Measurements from ENCODE around the gene UCHL5.
"Not testable (repeated sequence)": the region's sequence is repeated elsewhere in the genome, so short reads cannot be mapped to it uniquely, and the experiment has no call there.

Gene UCHL5

GRCh38 chr1:193062698-193063463, 3.7 kb upstream of the UCHL5 start:
- no peak for DNase-seq

GRCh38 chr1:193060938-193061337, 1.8 kb upstream of the UCHL5 start:
- DNase-seq = peak in 1 of 2 experiments; percentile 57

- no peak for DNase-seq
Observed at GRCh38 chr1:193060406-193060805, 1.2 kb upstream of the UCHL5 start.

- DNase-seq = no peak
Observed at GRCh38 chr1:193060115-193060403, 899 bp upstream of the UCHL5 start.

DNA sequence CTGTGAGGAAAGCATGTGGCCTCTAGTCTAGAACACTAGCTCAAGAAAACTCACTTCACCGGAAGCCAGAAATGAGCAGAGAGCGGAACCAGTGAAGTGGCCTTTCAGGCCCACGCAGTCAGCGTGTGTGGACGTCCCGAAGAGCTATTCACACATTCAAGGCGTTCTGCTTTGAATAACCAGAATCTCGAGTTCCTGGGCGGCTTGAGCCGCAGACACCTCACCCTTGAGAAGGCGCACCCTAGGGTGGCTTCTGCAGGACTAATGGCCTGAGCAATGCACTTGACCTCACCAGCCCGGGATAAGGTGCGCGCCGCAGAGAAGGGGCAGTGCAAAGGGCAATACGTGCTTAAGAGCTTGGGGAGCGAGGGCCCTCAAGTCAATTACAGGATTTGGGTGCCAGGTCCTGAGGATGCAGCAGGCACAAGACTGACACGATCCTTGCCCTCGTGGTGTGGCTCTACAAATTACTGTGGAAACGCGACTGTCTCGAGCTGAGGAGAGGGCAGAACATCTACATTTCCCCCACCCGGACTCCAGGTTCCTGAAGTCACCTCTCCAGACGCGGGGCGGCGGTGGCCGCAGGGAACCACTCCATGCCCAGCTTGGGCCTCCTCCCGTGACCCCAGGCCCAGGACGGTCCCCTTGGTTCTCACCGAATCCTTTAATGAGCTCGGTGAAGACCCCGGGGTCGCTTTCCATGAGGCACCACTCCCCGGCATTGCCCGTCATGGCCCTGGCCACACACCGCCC, 455 bp downstream of the UCHL5 start:
- peak; percentile 48 to 76 for DNase-seq

- DNase-seq = no peak
Observed at GRCh38 chr1:193054169-193054675, 4.9 kb downstream of the UCHL5 start.

DNA sequence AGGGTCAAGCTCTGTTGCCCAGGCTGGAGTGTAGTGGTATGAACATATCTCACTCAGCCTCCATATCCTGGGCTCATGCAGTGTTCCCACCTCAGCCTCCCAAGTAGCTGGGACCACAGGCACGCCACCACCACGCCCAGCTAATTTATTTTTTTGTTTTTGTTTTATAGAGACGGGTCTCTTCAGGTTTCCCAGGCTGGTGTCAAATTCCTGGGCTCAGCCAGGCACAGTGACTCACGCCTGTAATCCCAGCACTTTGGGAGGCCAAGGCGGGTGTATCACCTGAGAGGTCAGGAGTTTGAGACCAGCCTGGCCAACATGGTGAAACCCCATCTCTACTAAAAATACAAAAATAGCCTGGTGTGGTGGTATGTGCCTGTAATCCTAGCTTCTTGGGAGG, 10.2 kb downstream of the UCHL5 start:
- not testable (repeated sequence) for DNase-seq

DNA sequence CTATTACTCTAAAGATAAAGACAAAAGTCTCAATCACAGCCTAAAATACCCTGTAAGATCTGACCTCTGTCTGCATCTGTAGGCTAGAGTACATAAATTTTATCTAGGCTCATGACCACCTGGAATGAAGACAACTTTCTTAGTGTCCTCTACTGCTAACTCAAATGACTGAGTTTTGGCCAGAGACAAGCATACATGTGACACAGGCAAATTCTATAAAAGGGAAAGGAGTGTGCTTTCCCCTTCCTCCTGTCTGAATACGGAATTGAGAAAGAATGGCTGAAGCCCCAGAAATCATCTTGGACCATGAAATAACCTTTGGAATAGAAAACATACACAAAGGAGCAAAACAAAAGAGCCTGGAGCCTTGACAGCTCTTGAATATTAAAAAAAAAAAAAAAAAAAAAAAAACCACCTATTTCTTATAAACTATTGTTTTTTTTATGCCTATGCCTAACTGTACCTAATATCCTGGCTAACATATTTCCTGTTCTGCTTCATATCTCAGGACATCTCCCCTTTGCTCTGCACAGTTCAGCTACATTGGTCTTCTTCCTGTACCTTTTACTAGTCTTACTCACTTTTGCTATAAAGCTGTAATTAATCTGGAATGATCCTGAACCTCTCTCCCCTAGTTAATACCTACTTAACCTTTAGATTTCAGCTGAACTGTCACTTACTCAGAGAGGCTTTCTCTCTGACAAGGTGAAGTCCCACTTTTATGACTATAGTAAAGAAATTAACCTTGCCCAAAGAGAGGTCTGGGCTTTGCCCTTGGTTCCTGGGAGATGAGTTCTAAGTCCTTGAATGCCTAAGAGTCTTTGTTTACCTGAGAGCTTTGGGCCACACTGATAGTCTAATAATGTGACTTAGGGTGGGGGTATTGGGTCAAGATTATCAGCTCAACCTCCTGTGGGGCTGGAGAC, 16.1 kb downstream of the UCHL5 start:
- no peak for DNase-seq

- DNase-seq = no peak
Observed at GRCh38 chr1:193040011-193040410, 19.1 kb downstream of the UCHL5 start.

DNA sequence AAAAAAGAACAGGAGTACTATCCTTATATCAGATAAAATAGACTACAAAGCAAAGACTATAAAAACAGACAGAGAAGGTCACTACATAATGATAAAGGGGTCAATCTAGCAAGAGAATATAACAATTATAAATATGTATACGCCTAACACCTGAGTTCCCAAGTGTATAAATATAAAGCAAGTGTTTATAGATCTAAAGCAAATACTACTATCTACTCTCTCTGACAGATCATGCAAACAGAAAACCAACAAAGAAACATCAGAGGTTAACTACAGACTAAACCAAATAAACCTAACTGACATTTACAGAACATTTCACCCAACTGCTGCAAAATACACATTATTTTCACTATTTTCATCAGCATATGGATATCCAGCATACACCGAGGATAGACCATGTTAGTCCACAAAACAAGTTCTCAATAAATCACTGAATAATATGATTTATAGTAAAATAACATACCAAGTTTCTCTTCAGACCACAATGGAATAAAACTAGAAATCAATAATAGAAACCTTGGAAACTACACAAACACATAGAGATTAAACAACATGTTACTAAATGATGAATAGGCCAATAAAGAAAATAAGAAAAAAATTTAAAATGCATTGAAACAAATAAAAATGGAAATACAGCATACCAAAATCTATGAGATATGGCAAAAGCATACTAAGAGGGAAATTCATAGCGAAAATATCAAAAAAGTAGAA, 22.7 kb downstream of the UCHL5 start:
- peak in 1 of 2 experiments; percentile 19 for DNase-seq

DNA sequence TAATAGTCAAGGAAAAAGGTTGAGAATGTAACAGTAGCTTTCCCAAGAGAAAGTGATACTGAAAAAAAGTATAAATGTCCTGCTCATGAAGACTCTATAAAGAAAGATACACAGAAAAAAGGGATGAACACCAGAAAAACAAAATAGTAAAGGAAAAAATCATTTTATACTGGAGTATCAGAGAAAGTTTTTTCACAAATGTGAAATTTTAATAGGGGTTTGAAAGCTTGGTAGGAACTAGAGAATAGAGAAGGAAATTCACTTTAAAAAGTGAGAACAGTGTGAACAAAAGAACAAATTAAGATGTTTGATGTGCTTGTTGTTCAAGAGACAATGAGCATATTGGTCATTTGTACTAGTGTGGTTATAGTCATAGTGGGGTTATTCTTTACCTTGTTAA, 25.6 kb downstream of the UCHL5 start:
- no peak for DNase-seq

- not testable (repeated sequence) for DNase-seq
Observed at GRCh38 chr1:193032643-193033427, 26.3 kb downstream of the UCHL5 start.

DNA sequence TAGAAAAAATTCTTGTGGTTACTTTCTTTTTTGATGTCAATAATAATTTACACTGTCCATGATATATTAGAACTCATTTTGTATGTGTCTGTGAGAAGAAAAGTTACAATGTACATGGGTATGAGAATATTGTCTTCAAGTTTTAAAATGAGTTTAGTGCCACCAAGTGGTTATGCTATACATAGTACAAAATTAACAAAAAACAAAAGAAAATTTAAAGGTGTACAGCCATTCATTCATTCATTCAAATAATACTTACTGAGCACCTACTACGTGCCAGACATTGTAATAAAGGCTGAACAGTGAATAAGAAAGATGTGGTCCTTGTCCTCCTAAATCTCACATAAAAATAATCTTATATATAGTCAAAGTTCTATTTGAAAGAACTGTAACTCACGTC, 27.7 kb downstream of the UCHL5 start:
- no peak for DNase-seq

DNA sequence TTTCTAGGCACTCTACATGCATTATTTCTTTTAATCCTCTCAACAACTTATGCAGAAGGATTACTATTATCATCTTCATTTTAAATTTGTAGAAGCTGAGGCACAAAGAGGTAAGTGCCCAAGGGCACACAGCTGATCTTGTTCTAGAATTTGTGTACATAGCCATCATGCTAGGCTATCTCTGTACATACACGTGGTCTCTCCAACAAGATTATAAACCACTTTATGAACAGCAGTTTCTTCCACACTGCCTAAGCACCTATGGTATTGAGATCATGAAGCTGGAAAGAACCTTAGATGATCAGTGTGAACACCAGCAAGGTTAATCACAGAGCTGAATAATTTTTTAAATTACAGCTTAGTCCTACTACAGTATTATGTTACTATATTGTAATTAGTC, 28.9 kb downstream of the UCHL5 start:
- DNase-seq = no peak

- no peak for DNase-seq
Observed at GRCh38 chr1:193025218-193025617, 33.9 kb downstream of the UCHL5 start.

- peak; percentile 25 to 59 for DNase-seq
Observed at GRCh38 chr1:193019442-193020026, 39.6 kb downstream of the UCHL5 start.

GRCh38 chr1:193016788-193017187, 42.4 kb downstream of the UCHL5 start:
- no peak for DNase-seq

DNA sequence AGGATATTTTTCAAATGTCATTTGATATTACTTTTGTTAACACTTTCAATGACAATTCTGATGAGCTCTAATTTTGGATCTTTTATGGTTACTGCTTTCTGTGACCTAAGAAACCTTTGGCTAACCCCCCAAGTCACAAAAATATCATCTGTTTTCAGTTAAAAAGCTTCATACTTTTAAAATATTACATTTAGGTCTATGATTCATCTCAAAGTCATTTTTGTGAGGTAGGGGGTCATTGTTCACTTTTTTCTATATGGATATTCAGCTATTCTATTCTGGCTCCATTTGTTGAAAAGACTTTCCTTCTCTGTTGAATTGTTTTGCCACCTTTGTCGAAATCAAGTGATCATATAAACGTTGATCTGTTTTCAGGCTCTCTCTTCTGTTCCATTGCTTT, 44.8 kb downstream of the UCHL5 start:
- DNase-seq = no peak

- no peak for DNase-seq
Observed at GRCh38 chr1:193013707-193014106, 45.5 kb downstream of the UCHL5 start.

- DNase-seq = no peak
Observed at GRCh38 chr1:193013005-193013404, 46.2 kb downstream of the UCHL5 start.

DNA sequence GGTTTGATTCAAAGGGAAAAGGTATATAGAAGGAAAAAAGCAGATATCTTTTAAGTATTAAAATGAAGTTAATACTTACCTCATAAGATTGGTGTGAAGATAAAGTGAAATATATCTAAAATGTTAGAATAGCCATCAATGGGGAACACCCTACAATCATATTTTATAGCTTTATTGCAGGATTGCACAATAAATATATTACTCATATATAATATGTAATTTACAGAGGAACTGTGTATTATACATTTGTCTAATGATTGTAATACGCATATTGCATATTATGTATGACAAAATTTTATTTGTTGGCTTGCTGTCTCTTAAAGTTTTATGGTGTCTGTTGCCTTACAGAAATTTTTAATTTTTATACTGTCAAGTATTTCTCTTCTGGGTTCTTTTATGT, 47.8 kb downstream of the UCHL5 start:
- no peak for DNase-seq

All from NCI-H2081 (cell line).